ENCODE results near the gene POU2F3. TPM values are rescaled to one million over a fixed set of nuclear protein-coding genes. Genes with fewer than 3 reads are reported as not detected.

Gene POU2F3
- total and polyA plus RNA-seq, 2 experiments from 2014 or later: not detected

- Histone ChIP-seq H4K20me1 (ENCODE audit: insufficient read depth) (no peaks in the 10 kb centered on the region), H3K4me3 (no peak overlapping the region), H3K4me1 (ENCODE audit: insufficient read depth) (no peaks in the 10 kb centered on the region), H3K9ac (no peak overlapping the region), H3K27me3 (replicated peaks; ENCODE audit: insufficient read depth) (peaks cover 72% of the 10 kb centered on the region), H3K36me3 (ENCODE audit: low read depth) (no peaks in the 10 kb centered on the region), H3K4me2 (ENCODE audit: unreplicated experiment) (no peak overlapping the region), H3K27ac (no peak overlapping the region), H3K79me2 (ENCODE audit: insufficient read depth) (no peaks in the 10 kb centered on the region), H2AFZ (no peak overlapping the region), H3K9me2 (ENCODE audit: insufficient read depth) (no peaks in the 10 kb centered on the region), H3K9me3 (ENCODE audit: low read depth) (no peaks in the 10 kb centered on the region), H3F3A (ENCODE audit: insufficient read depth) (no peaks in the 10 kb centered on the region)
- DNase-seq: no peak
- in situ Hi-C loops (cut with MboI): no loop called here
- no peak for TF ChIP-seq EZH2phosphoT487 (IDR thresholded peaks at IDR 0.05; ENCODE audit: insufficient read depth, low read depth)
- no peak for TF ChIP-seq EZH2 (IDR thresholded peaks at IDR 0.05; ENCODE audit: insufficient read depth, poor library complexity, severe bottlenecking)
- WGBS, 2 experiments (ENCODE audit: low coverage in 1 of 2, low lambda C conversion rate in 2 of 2, missing lambda C conversion rate in 2 of 2): 74 to 77% methylated on average over 9 of the region's 9 CpGs
Measured at GRCh38 chr11:120257346-120257745, 17.4 kb downstream of the POU2F3 start.

- H3K79me2 ChIP-seq (ENCODE audit: insufficient read depth): no peaks in the 10 kb centered on the region
- no peaks in the 10 kb centered on the region for H4K20me1 ChIP-seq (ENCODE audit: insufficient read depth)
- no peak overlapping the region for H3K27ac ChIP-seq
- no peaks in the 10 kb centered on the region for H3K9me3 ChIP-seq (ENCODE audit: low read depth)
- no peak overlapping the region for H3K4me2 ChIP-seq (ENCODE audit: unreplicated experiment)
- no peak overlapping the region for H3K4me3 ChIP-seq
- no peak overlapping the region for H2AFZ ChIP-seq
- H3K9ac ChIP-seq: no peak overlapping the region
- H3F3A ChIP-seq (ENCODE audit: insufficient read depth): no peaks in the 10 kb centered on the region
- no peaks in the 10 kb centered on the region for H3K4me1 ChIP-seq (ENCODE audit: insufficient read depth)
- peaks cover 73% of the 10 kb centered on the region for H3K27me3 ChIP-seq (replicated peaks; ENCODE audit: insufficient read depth)
- no peak for DNase-seq
- WGBS, 2 experiments (ENCODE audit: low coverage in 1 of 2, low lambda C conversion rate in 2 of 2, missing lambda C conversion rate in 2 of 2): 69 to 74% methylated on average over 3 of the region's 3 CpGs
- H3K9me2 ChIP-seq (ENCODE audit: insufficient read depth): no peaks in the 10 kb centered on the region
- TF ChIP-seq EZH2phosphoT487 (IDR thresholded peaks at IDR 0.05; ENCODE audit: insufficient read depth, low read depth): no peak
- TF ChIP-seq EZH2 (IDR thresholded peaks at IDR 0.05; ENCODE audit: insufficient read depth, poor library complexity, severe bottlenecking): no peak
- no peaks in the 10 kb centered on the region for H3K36me3 ChIP-seq (ENCODE audit: low read depth)
- in situ Hi-C loops (cut with MboI): no loop called here
Measured at GRCh38 chr11:120258661-120259060, 18.7 kb downstream of the POU2F3 start.

- no peak overlapping the region for H3K27ac ChIP-seq
- no peaks in the 10 kb centered on the region for H3K9me3 ChIP-seq (ENCODE audit: low read depth)
- H3K4me1 ChIP-seq (ENCODE audit: insufficient read depth): no peaks in the 10 kb centered on the region
- H2AFZ ChIP-seq: no peak overlapping the region
- DNase-seq: no peak
- H3F3A ChIP-seq (ENCODE audit: insufficient read depth): no peaks in the 10 kb centered on the region
- H3K79me2 ChIP-seq (ENCODE audit: insufficient read depth): no peaks in the 10 kb centered on the region
- H4K20me1 ChIP-seq (ENCODE audit: insufficient read depth): no peaks in the 10 kb centered on the region
- no peak overlapping the region for H3K4me2 ChIP-seq (ENCODE audit: unreplicated experiment)
- WGBS, 2 experiments (ENCODE audit: low coverage in 1 of 2, low lambda C conversion rate in 2 of 2, missing lambda C conversion rate in 2 of 2): 78 to 84% methylated on average over 3 of the region's 3 CpGs
- no peak overlapping the region for H3K4me3 ChIP-seq
- H3K9me2 ChIP-seq (ENCODE audit: insufficient read depth): no peaks in the 10 kb centered on the region
- H3K36me3 ChIP-seq (ENCODE audit: low read depth): no peaks in the 10 kb centered on the region
- peaks cover 69% of the 10 kb centered on the region for H3K27me3 ChIP-seq (replicated peaks; ENCODE audit: insufficient read depth)
- in situ Hi-C loops (cut with MboI): no loop called here
- no peak for TF ChIP-seq EZH2 (IDR thresholded peaks at IDR 0.05; ENCODE audit: insufficient read depth, poor library complexity, severe bottlenecking)
- no peak for TF ChIP-seq EZH2phosphoT487 (IDR thresholded peaks at IDR 0.05; ENCODE audit: insufficient read depth, low read depth)
- no peak overlapping the region for H3K9ac ChIP-seq
Measured at GRCh38 chr11:120259241-120259640, 19.3 kb downstream of the POU2F3 start.

- TF ChIP-seq EZH2phosphoT487 (IDR thresholded peaks at IDR 0.05; ENCODE audit: insufficient read depth, low read depth) (no peak), EZH2 (IDR thresholded peaks at IDR 0.05; ENCODE audit: insufficient read depth, poor library complexity, severe bottlenecking) (no peak)
- no peak overlapping the region for H3K9ac ChIP-seq
- H4K20me1 ChIP-seq (ENCODE audit: insufficient read depth): no peaks in the 10 kb centered on the region
- H3K27me3 ChIP-seq (replicated peaks; ENCODE audit: insufficient read depth): peaks cover 69% of the 10 kb centered on the region
- no peak overlapping the region for H2AFZ ChIP-seq
- H3K79me2 ChIP-seq (ENCODE audit: insufficient read depth): no peaks in the 10 kb centered on the region
- no peaks in the 10 kb centered on the region for H3K9me3 ChIP-seq (ENCODE audit: low read depth)
- H3K4me2 ChIP-seq (ENCODE audit: unreplicated experiment): no peak overlapping the region
- H3K4me3 ChIP-seq: no peak overlapping the region
- no peaks in the 10 kb centered on the region for H3K4me1 ChIP-seq (ENCODE audit: insufficient read depth)
- 71 to 76% methylated on average over 7 of the region's 7 CpGs for WGBS, 2 experiments (ENCODE audit: low coverage in 1 of 2, low lambda C conversion rate in 2 of 2, missing lambda C conversion rate in 2 of 2)
- no peak for DNase-seq
- no peaks in the 10 kb centered on the region for H3K36me3 ChIP-seq (ENCODE audit: low read depth)
- in situ Hi-C loops (cut with MboI): no loop called here
- no peak overlapping the region for H3K27ac ChIP-seq
- no peaks in the 10 kb centered on the region for H3F3A ChIP-seq (ENCODE audit: insufficient read depth)
- no peaks in the 10 kb centered on the region for H3K9me2 ChIP-seq (ENCODE audit: insufficient read depth)
Measured at GRCh38 chr11:120259988-120260565, 20.1 kb downstream of the POU2F3 start.

GRCh38 chr11:120260616-120261015 lies 20.7 kb downstream of the POU2F3 start:
- Histone ChIP-seq H2AFZ (no peak overlapping the region), H3K27ac (no peak overlapping the region), H3K4me1 (ENCODE audit: insufficient read depth) (no peaks in the 10 kb centered on the region), H3K9me2 (ENCODE audit: insufficient read depth) (no peaks in the 10 kb centered on the region), H3K4me2 (ENCODE audit: unreplicated experiment) (no peak overlapping the region), H4K20me1 (ENCODE audit: insufficient read depth) (no peaks in the 10 kb centered on the region), H3K36me3 (ENCODE audit: low read depth) (no peaks in the 10 kb centered on the region), H3K79me2 (ENCODE audit: insufficient read depth) (no peaks in the 10 kb centered on the region), H3K9ac (no peak overlapping the region), H3F3A (ENCODE audit: insufficient read depth) (no peaks in the 10 kb centered on the region), H3K27me3 (replicated peaks; ENCODE audit: insufficient read depth) (peaks cover 69% of the 10 kb centered on the region), H3K9me3 (ENCODE audit: low read depth) (no peaks in the 10 kb centered on the region), H3K4me3 (no peak overlapping the region)
- TF ChIP-seq EZH2phosphoT487 (IDR thresholded peaks at IDR 0.05; ENCODE audit: insufficient read depth, low read depth) (no peak), EZH2 (IDR thresholded peaks at IDR 0.05; ENCODE audit: insufficient read depth, poor library complexity, severe bottlenecking) (no peak)
- DNase-seq: no peak
- in situ Hi-C loops (cut with MboI): no loop called here
- 48% methylated on average over 7 of the region's 7 CpGs for WGBS, 2 experiments (ENCODE audit: low coverage in 1 of 2, low lambda C conversion rate in 2 of 2, missing lambda C conversion rate in 2 of 2)
